ENCODE data around the gene MPPED2. TPM values are rescaled to one million over a fixed set of nuclear protein-coding genes. Genes with fewer than 3 reads are reported as not detected.

The MPPED2 gene
- total RNA-seq, 8 experiments from 2014 or later: 0.56 to 25.6 (median 11.8) TPM

DNA sequence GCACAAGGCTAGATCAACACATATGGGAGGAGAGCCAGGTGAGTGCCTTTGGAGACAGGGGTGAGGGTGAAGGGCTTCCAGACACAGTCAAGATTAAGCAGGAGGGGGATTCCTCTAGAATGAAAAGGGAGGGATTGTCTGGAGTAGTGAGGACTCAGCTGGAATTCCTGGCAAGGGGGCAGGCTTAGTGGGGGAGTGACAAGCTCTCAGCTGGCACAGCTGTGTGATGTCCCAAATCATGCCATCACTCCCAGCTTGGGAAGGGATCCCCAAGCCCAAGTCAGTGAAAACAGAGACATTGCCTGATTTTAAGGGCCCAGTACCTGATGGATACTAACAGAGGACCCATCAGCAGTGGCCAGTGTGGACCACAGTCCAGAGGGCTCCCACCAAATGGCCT, 119.0 kb downstream of the MPPED2 start:
- H3K4me3 ChIP-seq: no peak overlapping the region
- no peak overlapping the region for H3K27ac ChIP-seq
- no peak for ATAC-seq (replicated peaks in 6 of 8)
- in situ Hi-C loops (cut with MboI; ENCODE audit: low pct_unique_long_range_greater_than_20kb in 2 of 9, low sequenced_read_pairs in 9 of 9, unreplicated experiment in 9 of 9): no loop called here
- H3K4me1 ChIP-seq (replicated peaks in 1 of 2): peaks cover 2 to 7% of the 10 kb centered on the region in 2 donors

DNA sequence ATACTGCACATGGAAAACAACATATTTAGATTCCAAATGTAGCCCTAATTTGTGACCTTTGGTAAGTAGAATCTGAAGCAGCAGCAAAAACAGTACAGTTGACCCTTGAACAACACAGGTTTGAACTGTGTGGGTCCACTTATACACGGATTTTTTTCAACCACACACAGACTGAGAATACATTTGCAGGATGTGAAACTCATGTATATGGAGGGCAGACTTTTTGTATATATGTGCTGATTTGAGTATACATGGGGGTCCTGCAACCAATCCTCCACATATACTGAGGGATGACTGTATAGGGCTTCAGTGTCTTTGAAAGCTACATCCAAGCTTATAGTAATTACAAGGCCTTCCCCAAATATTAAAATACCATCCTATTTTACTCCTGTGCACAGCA, 120.5 kb downstream of the MPPED2 start:
- peaks cover 6 to 7% of the 10 kb centered on the region in 2 donors for H3K4me1 ChIP-seq (replicated peaks in 1 of 2)
- no peak for ATAC-seq (replicated peaks in 6 of 8)
- in situ Hi-C loops (cut with MboI; ENCODE audit: low pct_unique_long_range_greater_than_20kb in 2 of 9, low sequenced_read_pairs in 9 of 9, unreplicated experiment in 9 of 9): no loop called here
- 0 to 100% (median 100%) methylated on average over 1 of the region's 1 CpG; no CpG with 5 or more reads in 7 of the 10 experiments for WGBS, 10 experiments
- H3K4me3 ChIP-seq: no peak overlapping the region
- H3K27ac ChIP-seq: no peak overlapping the region

DNA sequence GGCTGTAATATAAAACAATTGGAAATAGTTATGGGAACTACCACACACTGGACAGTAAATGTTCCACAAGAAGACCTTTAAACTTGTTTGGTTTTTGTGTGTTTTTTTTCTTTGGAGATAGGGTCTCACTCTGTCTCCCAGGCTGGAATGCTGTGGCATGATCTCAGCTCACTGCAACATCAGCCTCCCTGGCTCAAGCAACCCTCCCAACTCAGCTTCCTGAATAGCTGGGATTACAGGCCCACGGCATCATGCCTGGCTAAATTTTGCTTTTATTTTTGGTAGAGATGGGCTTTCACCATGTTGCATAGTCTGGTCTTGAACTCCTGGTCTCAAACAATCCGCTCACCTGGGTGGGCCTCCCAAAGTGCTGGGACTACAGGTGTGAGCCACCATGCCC, 121.0 kb downstream of the MPPED2 start:
- 20 to 100% (median 90%) methylated on average over 1 to 2 of the region's 2 CpGs; no CpG with 5 or more reads in 5 of the 10 experiments for WGBS, 10 experiments
- no peak overlapping the region for H3K4me3 ChIP-seq
- H3K27ac ChIP-seq: no peak overlapping the region
- in situ Hi-C loops (cut with MboI; ENCODE audit: low pct_unique_long_range_greater_than_20kb in 2 of 9, low sequenced_read_pairs in 9 of 9, unreplicated experiment in 9 of 9): no loop called here
- peaks cover 6 to 7% of the 10 kb centered on the region in 2 donors for H3K4me1 ChIP-seq (replicated peaks in 1 of 2)
- ATAC-seq (replicated peaks in 6 of 8): no peak

DNA sequence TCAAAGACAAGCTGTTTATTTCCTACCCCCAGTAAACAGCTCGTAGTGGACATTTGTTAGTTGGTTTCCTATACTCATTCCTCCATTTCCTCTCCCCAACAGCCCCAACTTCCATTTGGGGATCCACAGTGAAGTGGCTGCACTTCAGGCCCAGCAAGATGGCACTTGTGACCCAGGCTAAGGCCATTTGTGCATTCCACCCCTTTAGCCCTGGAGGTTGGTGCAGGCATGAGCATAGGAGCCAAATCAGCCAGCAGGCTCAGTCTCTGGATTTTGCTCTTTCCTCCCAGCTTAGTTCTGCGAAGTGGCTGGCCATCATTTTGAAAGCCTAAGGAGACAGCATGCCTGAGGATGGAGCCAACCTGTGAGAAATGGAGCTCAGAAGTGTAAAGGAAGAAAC, 122.9 kb downstream of the MPPED2 start:
- in situ Hi-C loops (cut with MboI; ENCODE audit: low pct_unique_long_range_greater_than_20kb in 2 of 9, low sequenced_read_pairs in 9 of 9, unreplicated experiment in 9 of 9): no loop called here
- Histone ChIP-seq H3K4me1 (replicated peaks in 1 of 2) (peaks cover 0 to 4% of the 10 kb centered on the region in 2 donors), H3K27ac (no peak overlapping the region), H3K4me3 (no peak overlapping the region)
- WGBS, 10 experiments: 7 to 100% (median 75%) methylated on average over 1 to 2 of the region's 2 CpGs; no CpG with 5 or more reads in 3 of the 10 experiments
- ATAC-seq (replicated peaks in 6 of 8): no peak

DNA sequence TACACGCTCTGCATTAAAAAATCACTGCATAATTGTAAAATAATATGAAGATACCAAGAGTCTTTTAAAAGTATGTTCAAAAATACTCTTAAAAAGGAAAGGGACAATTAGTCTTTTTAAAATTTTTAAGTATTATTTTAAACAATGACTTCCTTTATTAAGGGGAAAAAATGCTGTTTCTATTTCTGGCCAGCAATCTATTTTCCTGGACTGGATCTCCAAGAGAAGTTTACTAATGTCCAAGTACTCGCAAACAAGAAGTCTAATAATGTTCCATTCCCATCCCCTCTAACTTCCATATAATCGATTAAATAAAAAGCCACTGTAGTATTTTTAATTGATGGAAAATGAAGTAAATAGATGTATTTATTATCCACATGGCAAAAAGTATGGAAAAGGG, 123.7 kb downstream of the MPPED2 start:
- no peak for ATAC-seq (replicated peaks in 6 of 8)
- H3K4me1 ChIP-seq (replicated peaks in 1 of 2): peaks cover 0 to 4% of the 10 kb centered on the region in 2 donors
- no peak overlapping the region for H3K4me3 ChIP-seq
- 0 to 100% (median 88%) methylated on average over 1 to 3 of the region's 3 CpGs; no CpG with 5 or more reads in 1 of the 10 experiments for WGBS, 10 experiments
- no peak overlapping the region for H3K27ac ChIP-seq
- in situ Hi-C loops (cut with MboI; ENCODE audit: low pct_unique_long_range_greater_than_20kb in 2 of 9, low sequenced_read_pairs in 9 of 9, unreplicated experiment in 9 of 9): no loop called here

DNA sequence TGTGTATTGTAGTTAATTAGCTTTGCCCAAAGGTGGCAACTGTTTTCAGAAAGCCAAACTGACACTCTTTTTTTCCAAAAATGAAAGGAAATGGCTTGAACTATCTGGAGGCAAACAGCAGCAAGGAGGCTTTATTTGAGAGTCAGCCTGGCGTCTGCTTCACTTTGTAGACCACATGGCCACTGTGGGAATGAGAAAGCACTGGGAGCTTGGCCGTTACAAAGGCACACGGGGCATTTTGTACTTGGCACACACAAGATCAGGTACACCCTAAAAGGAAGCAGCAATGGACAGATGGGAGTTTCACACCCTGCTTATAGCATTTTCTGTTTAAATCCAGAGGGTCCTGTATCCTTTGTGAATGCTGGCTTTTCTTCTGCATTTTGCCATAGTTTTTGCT, 126.3 kb downstream of the MPPED2 start:
- 20 to 100% (median 89%) methylated on average over 1 to 3 of the region's 3 CpGs; no CpG with 5 or more reads in 4 of the 10 experiments for WGBS, 10 experiments
- peaks cover 17 to 21% of the 10 kb centered on the region in 2 donors for H3K4me1 ChIP-seq (replicated peaks in 1 of 2)
- in situ Hi-C loops (cut with MboI; ENCODE audit: low pct_unique_long_range_greater_than_20kb in 2 of 9, low sequenced_read_pairs in 9 of 9, unreplicated experiment in 9 of 9): no loop called here

DNA sequence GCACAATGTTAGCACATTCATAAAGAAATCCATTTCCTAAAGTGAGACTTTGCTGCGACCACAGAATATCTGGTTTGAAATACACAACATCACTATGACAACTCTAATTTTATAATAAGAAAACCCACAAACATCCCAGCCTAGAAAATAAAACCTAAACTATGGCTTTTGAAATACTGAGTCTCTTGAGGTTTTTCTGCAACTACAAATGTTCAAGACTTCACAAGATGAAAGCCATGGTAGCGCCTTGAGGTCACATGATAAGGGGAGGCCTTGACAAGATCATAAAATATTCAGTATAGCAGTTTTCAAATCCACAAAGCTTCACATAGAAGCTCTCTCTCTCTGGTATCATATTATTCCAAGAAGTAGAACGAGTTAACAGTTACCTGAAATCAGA, 126.8 kb downstream of the MPPED2 start:
- H3K4me1 ChIP-seq (replicated peaks in 1 of 2): peaks cover 22 to 27% of the 10 kb centered on the region in 2 donors
- H3K4me3 ChIP-seq: no peak overlapping the region
- whole genome bisulfite sequencing, 10 experiments: 15 to 100% (median 82%) methylated on average over 1 to 3 of the region's 3 CpGs; no CpG with 5 or more reads in 2 of the 10 experiments
- in situ Hi-C loops (cut with MboI; ENCODE audit: low pct_unique_long_range_greater_than_20kb in 2 of 9, low sequenced_read_pairs in 9 of 9, unreplicated experiment in 9 of 9): no loop called here
- no peak for ATAC-seq (replicated peaks in 6 of 8)
- H3K27ac ChIP-seq: no peak overlapping the region

More for the DNA sequence above, 126.3 kb downstream of the MPPED2 start:
- H3K4me3 ChIP-seq: no peak overlapping the region
- no peak overlapping the region for H3K27ac ChIP-seq
- ATAC-seq (replicated peaks in 6 of 8): no peak

DNA sequence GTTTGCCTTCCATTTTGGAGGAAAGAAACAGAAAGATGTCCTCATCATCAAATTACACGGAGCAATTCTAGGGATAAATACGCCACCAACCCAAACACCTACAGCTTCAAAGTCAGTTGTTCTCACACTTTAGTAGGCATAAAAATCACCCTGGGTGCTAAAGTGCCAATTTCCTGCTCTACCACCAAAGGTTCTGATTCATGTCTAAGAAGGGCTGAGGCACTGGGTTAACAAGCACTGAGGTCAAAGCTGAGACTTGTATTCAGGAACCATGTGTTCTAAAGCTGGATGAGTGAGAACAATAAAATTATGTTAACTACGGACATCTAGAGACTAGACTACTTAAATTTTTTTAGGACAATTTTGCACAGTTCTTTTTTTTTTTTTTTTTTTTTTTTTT, 127.6 kb downstream of the MPPED2 start:
- ATAC-seq (replicated peaks in 6 of 8): no peak
- WGBS, 10 experiments: 30 to 97% (median 71%) methylated on average over 1 to 3 of the region's 3 CpGs; no CpG with 5 or more reads in 3 of the 10 experiments
- in situ Hi-C loops (cut with MboI; ENCODE audit: low pct_unique_long_range_greater_than_20kb in 2 of 9, low sequenced_read_pairs in 9 of 9, unreplicated experiment in 9 of 9): no loop called here
- Histone ChIP-seq H3K4me1 (replicated peaks in 1 of 2) (peaks cover 30 to 32% of the 10 kb centered on the region in 2 donors), H3K4me3 (no peak overlapping the region), H3K27ac (no peak overlapping the region)

DNA sequence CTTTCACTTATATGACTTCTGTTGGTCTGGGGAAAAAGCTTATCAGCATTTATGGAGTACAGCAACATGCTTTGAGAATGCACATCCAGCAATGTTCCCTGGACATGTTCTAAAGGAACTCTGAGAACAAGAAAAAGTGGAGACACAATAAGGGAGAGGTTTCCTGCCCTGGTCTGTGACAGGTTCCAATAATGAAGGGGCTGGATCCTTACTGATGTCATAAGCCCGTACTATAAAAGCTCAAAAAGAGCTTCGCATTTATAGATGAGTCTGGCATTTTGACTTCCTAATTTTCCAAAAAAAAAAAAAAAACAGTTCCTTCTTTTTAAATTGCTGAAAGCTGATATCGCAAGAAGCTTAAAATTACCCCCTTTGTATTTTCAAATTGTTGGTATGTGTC, 129.1 kb downstream of the MPPED2 start:
- H3K27ac ChIP-seq: no peak overlapping the region
- 10 to 100% (median 90%) methylated on average over 1 to 3 of the region's 3 CpGs for WGBS, 10 experiments
- ATAC-seq (replicated peaks in 6 of 8): no peak
- peaks cover 44 to 45% of the 10 kb centered on the region in 2 donors for H3K4me1 ChIP-seq (replicated peaks in 1 of 2)
- no peak overlapping the region for H3K4me3 ChIP-seq
- in situ Hi-C loops (cut with MboI; ENCODE audit: low pct_unique_long_range_greater_than_20kb in 2 of 9, low sequenced_read_pairs in 9 of 9, unreplicated experiment in 9 of 9): no loop called here

DNA sequence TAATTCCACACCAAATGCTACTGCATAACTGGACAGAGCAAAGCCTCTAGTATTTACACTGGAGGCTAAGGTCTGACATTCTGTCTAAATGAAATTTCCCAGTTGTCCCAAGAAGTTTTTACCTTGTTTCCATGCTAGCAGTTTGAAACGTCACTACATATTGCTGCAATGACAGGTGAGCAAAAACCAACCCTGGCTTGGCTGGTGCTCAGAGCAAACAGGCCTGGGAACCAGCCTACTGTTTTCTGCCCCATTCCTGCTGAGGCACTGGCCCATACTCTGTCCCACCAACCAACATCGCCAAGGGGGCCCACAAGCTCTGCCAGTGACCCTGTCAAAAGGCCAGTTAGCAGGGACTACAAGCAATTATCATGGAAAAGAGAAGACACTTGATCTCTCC, 131.1 kb downstream of the MPPED2 start:
- in situ Hi-C loops (cut with MboI; ENCODE audit: low pct_unique_long_range_greater_than_20kb in 2 of 9, low sequenced_read_pairs in 9 of 9, unreplicated experiment in 9 of 9): no loop called here
- ATAC-seq (replicated peaks in 6 of 8): no peak
- peaks cover 50 to 52% of the 10 kb centered on the region in 2 donors for H3K4me1 ChIP-seq (replicated peaks in 1 of 2)
- no peak overlapping the region for H3K27ac ChIP-seq
- 0 to 67% (median 57%) methylated on average over 1 to 2 of the region's 2 CpGs; no CpG with 5 or more reads in 2 of the 10 experiments for WGBS, 10 experiments
- H3K4me3 ChIP-seq: no peak overlapping the region

DNA sequence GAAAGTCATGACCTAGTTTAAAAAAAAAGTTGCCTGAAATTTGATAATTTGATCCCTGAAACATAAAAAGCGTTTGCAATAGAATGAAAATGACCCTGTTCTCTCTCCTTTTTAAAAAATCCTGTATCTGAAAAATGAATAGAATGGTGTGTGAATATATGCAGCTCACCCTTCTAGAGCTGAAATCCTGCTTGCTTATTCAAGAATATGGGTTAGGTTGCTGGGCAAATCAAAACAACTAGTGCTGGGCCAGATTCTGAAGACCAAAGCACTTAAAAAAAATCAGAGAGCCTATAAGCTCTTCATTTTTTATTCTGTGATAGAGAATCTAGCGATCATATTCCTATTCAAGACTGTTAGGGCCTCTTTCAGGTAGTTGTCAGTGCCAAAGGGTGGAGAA, 131.6 kb downstream of the MPPED2 start:
- Histone ChIP-seq H3K4me1 (replicated peaks in 1 of 2) (peaks cover 50 to 52% of the 10 kb centered on the region in 2 donors), H3K4me3 (no peak overlapping the region), H3K27ac (no peak overlapping the region)
- in situ Hi-C loops (cut with MboI; ENCODE audit: low pct_unique_long_range_greater_than_20kb in 2 of 9, low sequenced_read_pairs in 9 of 9, unreplicated experiment in 9 of 9): no loop called here
- 3 to 91% (median 65%) methylated on average over 2 of the region's 2 CpGs; no CpG with 5 or more reads in 1 of the 10 experiments for WGBS, 10 experiments
- ATAC-seq (replicated peaks in 6 of 8): peak in 3 of 8 experiments; percentile 25 to 57 (median 53)

DNA sequence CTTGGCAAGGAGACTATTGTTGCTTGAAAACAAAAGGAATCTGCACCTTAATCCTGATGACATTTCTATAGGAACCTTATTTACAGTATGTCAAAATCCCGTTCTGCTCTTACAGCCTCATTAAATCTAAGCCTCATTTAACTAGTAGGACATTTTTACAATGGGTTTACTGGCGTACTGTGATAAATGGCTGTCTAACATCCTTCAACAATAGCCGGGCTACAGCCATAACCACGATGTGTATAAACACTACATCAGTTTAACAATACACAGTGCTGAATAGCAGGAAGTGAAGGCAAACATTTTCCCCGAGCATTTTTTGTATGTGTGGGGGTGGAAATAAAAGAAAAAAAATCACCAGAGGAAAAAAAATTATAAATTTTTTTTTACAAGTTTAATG, 132.0 kb downstream of the MPPED2 start:
- no peak overlapping the region for H3K27ac ChIP-seq
- peak in 5 of 8 experiments; percentile 78 to 94 (median 81) for ATAC-seq (replicated peaks in 6 of 8)
- H3K4me1 ChIP-seq (replicated peaks in 1 of 2): peaks cover 50 to 52% of the 10 kb centered on the region in 2 donors
- H3K4me3 ChIP-seq: no peak overlapping the region
- 3 to 46% (median 14%) methylated on average over 2 to 5 of the region's 5 CpGs; no CpG with 5 or more reads in 2 of the 10 experiments for WGBS, 10 experiments
- in situ Hi-C loops (cut with MboI; ENCODE audit: low pct_unique_long_range_greater_than_20kb in 2 of 9, low sequenced_read_pairs in 9 of 9, unreplicated experiment in 9 of 9): no loop called here

DNA sequence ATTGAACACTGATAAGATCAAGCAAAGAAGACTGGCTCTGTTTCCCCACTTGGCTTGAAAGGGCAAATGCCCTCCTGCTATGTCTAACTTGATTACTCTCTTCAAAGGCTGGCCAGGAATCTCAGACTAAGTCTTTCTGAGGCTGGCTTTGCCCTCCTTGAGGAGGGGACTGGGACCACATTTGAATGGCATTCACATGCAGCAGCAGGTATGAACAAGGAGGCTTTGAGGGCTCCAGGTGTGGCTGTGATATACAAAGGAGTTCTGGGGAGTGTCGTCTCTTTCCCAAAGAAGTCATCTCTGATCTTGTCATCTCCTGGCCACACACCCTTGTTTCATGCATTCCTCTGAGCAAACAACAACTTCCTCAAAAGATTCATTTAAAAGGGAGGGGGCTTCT, 132.4 kb downstream of the MPPED2 start:
- Histone ChIP-seq H3K4me1 (replicated peaks in 1 of 2) (peaks cover 50 to 52% of the 10 kb centered on the region in 2 donors), H3K4me3 (no peak overlapping the region), H3K27ac (no peak overlapping the region)
- in situ Hi-C loops (cut with MboI; ENCODE audit: low pct_unique_long_range_greater_than_20kb in 2 of 9, low sequenced_read_pairs in 9 of 9, unreplicated experiment in 9 of 9): no loop called here
- WGBS, 10 experiments: 60 to 88% (median 71%) methylated on average over 1 of the region's 1 CpG; no CpG with 5 or more reads in 5 of the 10 experiments
- ATAC-seq (replicated peaks in 6 of 8): peak in 2 of 8 experiments; percentile 15 to 36

DNA sequence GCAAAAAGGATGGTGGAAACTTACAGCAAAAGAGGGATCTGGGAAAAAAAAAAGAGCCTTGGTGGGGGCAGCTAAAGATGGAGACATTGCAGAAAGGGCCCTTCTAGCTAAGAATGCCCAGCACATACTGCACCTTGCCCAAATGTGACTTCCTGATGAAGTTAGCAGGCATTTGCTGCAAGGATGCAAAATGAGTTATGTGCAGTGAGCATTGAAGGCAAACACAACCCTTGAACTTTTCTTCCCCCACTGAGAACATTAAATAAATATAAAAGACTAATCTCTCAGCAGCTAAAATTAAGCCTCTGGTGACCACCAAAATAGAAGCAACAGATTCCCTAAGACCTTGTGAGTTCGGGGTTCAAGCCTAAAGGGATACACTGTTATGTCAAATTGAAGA, 133.3 kb downstream of the MPPED2 start:
- ATAC-seq (replicated peaks in 6 of 8): no peak
- H3K27ac ChIP-seq: no peak overlapping the region
- H3K4me3 ChIP-seq: no peak overlapping the region
- in situ Hi-C loops (cut with MboI; ENCODE audit: low pct_unique_long_range_greater_than_20kb in 2 of 9, low sequenced_read_pairs in 9 of 9, unreplicated experiment in 9 of 9): no loop called here
- peaks cover 56 to 58% of the 10 kb centered on the region in 2 donors for H3K4me1 ChIP-seq (replicated peaks in 1 of 2)
- 89 to 100% (median 100%) methylated on average over 1 of the region's 1 CpG; no CpG with 5 or more reads in 7 of the 10 experiments for WGBS, 10 experiments

Data from motor neuron (in vitro differentiated cells).